GM12878 (cell line): ENCODE measurements around the gene NOS2. TPM values are rescaled to one million over a fixed set of nuclear protein-coding genes. Genes with fewer than 3 reads are reported as not detected.
"Not testable (repeated sequence)": the region's sequence is repeated elsewhere in the genome, so short reads cannot be mapped to it uniquely, and the experiment has no call there.

ENCODE experiments used
- ATAC-seq: fragments of 200-7000 bp; cut with Tn5 transposase; 3 replicates; pipeline ENCODE4 v1.9.1; 2020; ENCODE audit warnings: mild to moderate bottlenecking, moderate library complexity
- BruUV-seq: library from RNA; stranded (reverse); fragments of 400-500 nt; replicated peaks from 2 replicates; lab custom pipeline; 2021; lab: Mats Ljungman, UMichigan
- CTCF ChIA-PET: fragments of 300-600 bp; sonication (Branson Sonifier 250); formaldehyde crosslinking; extraction: SDS; loops from one replicate; lab custom pipeline; 2021; ENCODE audit warnings: inconsistent platforms; lab: Yijun Ruan, JAX
- POLR2A ChIA-PET: fragments of 350-600 bp; formaldehyde crosslinking; extraction: SDS; loops from one replicate; lab custom pipeline; 2021; ENCODE audit warnings: inconsistent platforms; lab: Charles Lee
- RAD21 ChIA-PET: fragments of 300-600 bp; sonication (Branson Sonifier 250); formaldehyde crosslinking; loops from one replicate; lab custom pipeline; 2023; ENCODE audit warnings: antibody characterized with exemption; ENCODE audit not compliant: unreplicated experiment; lab: Charles Lee
- SMC1A ChIA-PET: fragments of 300-600 bp; sonication (Branson Sonifier 250); formaldehyde crosslinking; loops from one replicate; lab custom pipeline; 2023; ENCODE audit not compliant: unreplicated experiment, uncharacterized antibody; lab: Charles Lee
- DNase-seq: peaks from one replicate; pipeline ENCODE4 v3.0.0-alpha.2; 2011; ENCODE audit warnings: low read depth, low spot score
- FAIRE-seq: peaks from 3 replicates; lab custom pipeline; 2011; peaks lifted over from hg19 to GRCh38; lab: Jason Lieb, UNC
- H2AFZ ChIP-seq: 2 replicates; pipeline ENCODE4 v1.6.0; 2011; ENCODE audit warnings: low read depth, low read length, control low read depth; ENCODE audit not compliant: control insufficient read depth
- H3K27ac ChIP-seq: 2 replicates; pipeline ENCODE4 v1.5.1; 2011; ENCODE audit warnings: control low read depth; ENCODE audit not compliant: control insufficient read depth, insufficient read depth
- H3K27me3 ChIP-seq, 2 experiments: replicated peaks in 1 of 2; 2 replicates each; pipeline versions ENCODE4 v1.6.0 to v1.6.1; 2011; ENCODE audit warnings: low read length in 1 of 2; ENCODE audit not compliant: control insufficient read depth in 2 of 2, insufficient read depth in 2 of 2
- H3K36me3 ChIP-seq, 2 experiments: 2 replicates each; pipeline ENCODE4 v1.5.1; 2011; ENCODE audit warnings: low read length in 1 of 2; ENCODE audit not compliant: control insufficient read depth in 2 of 2, insufficient read depth in 2 of 2
- H3K4me1 ChIP-seq: 2 replicates; pipeline ENCODE4 v1.6.1; 2011; ENCODE audit warnings: mild to moderate bottlenecking, low read length, moderate library complexity, mixed read lengths; ENCODE audit not compliant: control insufficient read depth, insufficient read depth
- H3K4me2 ChIP-seq: 2 replicates; pipeline ENCODE4 v1.6.0; 2011; ENCODE audit warnings: control low read depth; ENCODE audit not compliant: control insufficient read depth, insufficient read depth
- H3K4me3 ChIP-seq: fragments of 200-600 bp; sonication (generic); 2 replicates; pipeline ENCODE4 v1.5.1; 2016
- H3K79me2 ChIP-seq: 2 replicates; pipeline ENCODE4 v1.6.0; 2011; ENCODE audit warnings: low read length; ENCODE audit not compliant: control insufficient read depth, insufficient read depth
- H3K9ac ChIP-seq: 2 replicates; pipeline ENCODE4 v1.8.0; 2011; ENCODE audit warnings: low read length, control low read depth, mixed read lengths; ENCODE audit not compliant: control insufficient read depth, insufficient read depth
- H3K9me3 ChIP-seq: replicated peaks from 3 replicates; pipeline ENCODE4 v1.5.1; 2011; ENCODE audit warnings: mild to moderate bottlenecking, low read length; ENCODE audit not compliant: control insufficient read depth, insufficient read depth
- H4K20me1 ChIP-seq: 2 replicates; pipeline ENCODE4 v1.6.0; 2011; ENCODE audit not compliant: control insufficient read depth, insufficient read depth
- LARP7 ChIP-seq: fragments of 450-650 bp; IDR thresholded peaks from 2 replicates; pipeline ENCODE4 v1.6.1; 2017; ENCODE audit warnings: mild to moderate bottlenecking
- PRDM15 ChIP-seq: fragments of 450-650 bp; formaldehyde crosslinking; IDR thresholded peaks from 2 replicates; pipeline ENCODE4 v1.4.0; 2020; ENCODE audit warnings: mild to moderate bottlenecking, moderate library complexity
- RB1 ChIP-seq: fragments of 450-650 bp; formaldehyde crosslinking; IDR thresholded peaks from 2 replicates; pipeline ENCODE4 v1.6.1; 2017; ENCODE audit warnings: mild to moderate bottlenecking, borderline replicate concordance
- WGBS: methylation state at CpG from one replicate; pipeline ENCODE4 v1.1.6; 2016; ENCODE audit warnings: low lambda C conversion rate; ENCODE audit not compliant: insufficient replicate concordance, insufficient coverage; ENCODE audit errors: missing lambda C conversion rate; 5-methylcytosine and 5-hydroxymethylcytosine counted together
- in situ Hi-C: fragments of 300-500 bp; cut with MboI; formaldehyde crosslinking; loops from 9 replicates; pipeline ENCODE4 v1.14.3; 2018; ENCODE audit warnings: mixed read lengths
- intact Hi-C: fragments of 100-400 bp; cut with micrococcal nuclease; formaldehyde crosslinking; loops from one replicate; pipeline ENCODE4 v1.14.2; 2022; ENCODE audit not compliant: unreplicated experiment
- polyA plus RNA-seq, 11 experiments: library from polyadenylated mRNA; depleted of rRNA in 4 of 11; unstranded in 6 of 11; stranded (reverse) in 5 of 11; fragments of >200 nt; fragmentation: Nextera tagmentation in 4 of 11; fragmentation: Illumina TruSeq in 1 of 11; extraction: Ambion mirVana in 4 of 11; extraction: Trizol in 1 of 11; gene quantifications; 1 replicate in 1 of 11; 2 replicates in 10 of 11; pipeline versions ENCODE4 v1.2.1 to v1.2.3, GENCODE V29; 2011 to 2016; ENCODE audit warnings: inconsistent platforms in 2 of 11, missing spikeins in 2 of 11, low read depth in 1 of 11
- total RNA-seq, 4 experiments: library from RNA; depleted of rRNA in 3 of 4; stranded (reverse); fragments of >200 nt in 3 of 4; fragmentation: Illumina TruSeq in 1 of 4; extraction: Trizol in 1 of 4; gene quantifications; 2 replicates each; pipeline versions ENCODE4 v1.2.1 to v1.2.3, GENCODE V29; 2013 to 2021

Gene NOS2
- total and polyA plus RNA-seq, 10 of the 15 experiments (the other 5 are each of a cell fraction or from before 2014, with no cell fraction given), result 0.01 to 0.05 (median 0.01) TPM; not detected in 7

- in situ Hi-C loops, result loop anchor here (10.0 kb wide), 1 partner anchor 77 kb away; no protein-coding TSS in a partner anchor
- H3K36me3 ChIP-seq, result no peaks in the 10 kb centered on the region
Observed at GRCh38 chr17:27741361-27741861, 58.9 kb downstream of the NOS2 start.

GRCh38 chr17:27740541-27740940 is 59.8 kb downstream of the NOS2 start:
- H3K27ac ChIP-seq, RAD21 ChIA-PET, H3K4me3 ChIP-seq, H4K20me1 ChIP-seq, ATAC-seq, H3K4me1 ChIP-seq, H3K79me2 ChIP-seq, POLR2A ChIA-PET, DNase-seq, BruUV-seq, H2AFZ ChIP-seq, FAIRE-seq, intact Hi-C loops, H3K9ac ChIP-seq, H3K27me3 ChIP-seq, H3K4me2 ChIP-seq, H3K9me3 ChIP-seq, H3K36me3 ChIP-seq: not testable (repeated sequence)
- WGBS, result 62% methylated on average over 5 of the region's 5 CpGs
- ChIA-PET SMC1A (interaction anchor here (0.7 kb wide), 1 partner anchor 139 kb away, joined by 3 read pairs; no protein-coding TSS in a partner anchor), CTCF (interaction anchor here (1.0 to 1.7 kb wide), 3 partner anchors 13 to 86 kb away, joined by 3 to 4 read pairs (median 3); no protein-coding TSS in a partner anchor)
- in situ Hi-C loops, result loop anchor here (10.0 kb wide), 1 partner anchor 76 kb away; no protein-coding TSS in a partner anchor

More at GRCh38 chr17:27741361-27741861, 58.9 kb downstream of the NOS2 start:
- Histone ChIP-seq H3K27ac (no peak overlapping the region), H2AFZ (no peak overlapping the region), H3K4me3 (no peak overlapping the region), H3K27me3 (no peaks in the 10 kb centered on the region), H3K79me2 (no peaks in the 10 kb centered on the region), H4K20me1 (no peaks in the 10 kb centered on the region), H3K9ac (no peak overlapping the region), H3K4me1 (no peaks in the 10 kb centered on the region), H3K4me2 (no peak overlapping the region), H3K9me3 (no peaks in the 10 kb centered on the region)
- SMC1A ChIA-PET, result no interaction called here
- CTCF ChIA-PET, result interaction anchor here (0.8 to 1.7 kb wide), 4 partner anchors 11 to 86 kb away, joined by 3 to 4 read pairs (median 3); no protein-coding TSS in a partner anchor
- DNase-seq (no peak), ATAC-seq (no peak), FAIRE-seq (no peak)
- POLR2A ChIA-PET, result no interaction called here
- RAD21 ChIA-PET, result no interaction called here
- WGBS, result 18% methylated on average over 9 of the region's 9 CpGs
- TF ChIP-seq PRDM15 (no peak), RB1 (no peak), LARP7 (no peak)
- BruUV-seq, result no TSS peak
- intact Hi-C loops, result no loop called here
